HL-60/S4 treated with phorbol 12-myristate 13-acetate at 8.2 ng/mL for 4 days and 3 days (cell line): Measurements from ENCODE around the gene CALHM5.

Experiments
- in situ Hi-C: fragments of 300-500 bp; cut with MboI; formaldehyde crosslinking; loops from 2 replicates; pipeline ENCODE4 v1.15.0; 2022; ENCODE audit warnings: low sequenced_read_pairs

CALHM5 gene

GRCh38 chr6:116507324-116507723, 4.1 kb upstream of the CALHM5 start:
- in situ Hi-C loops = no loop called here

GRCh38 chr6:116508527-116508926, 2.9 kb upstream of the CALHM5 start:
- in situ Hi-C loops = no loop called here

GRCh38 chr6:116512111-116512559, 696 bp downstream of the CALHM5 start:
- in situ Hi-C loops = no loop called here

GRCh38 chr6:116512734-116513133, 1.3 kb downstream of the CALHM5 start:
- in situ Hi-C loops = no loop called here

- in situ Hi-C loops = no loop called here
Measured at GRCh38 chr6:116513224-116513875, 1.9 kb downstream of the CALHM5 start.

- in situ Hi-C loops = no loop called here
Measured at GRCh38 chr6:116514111-116514510, 2.7 kb downstream of the CALHM5 start.

- in situ Hi-C loops = no loop called here
Measured at GRCh38 chr6:116515141-116515540, 3.7 kb downstream of the CALHM5 start.

GRCh38 chr6:116518621-116519368, 7.4 kb downstream of the CALHM5 start:
- in situ Hi-C loops = no loop called here

GRCh38 chr6:116522896-116523295, 11.5 kb downstream of the CALHM5 start:
- in situ Hi-C loops = no loop called here

- in situ Hi-C loops = no loop called here
Measured at GRCh38 chr6:116524236-116524635, 12.8 kb downstream of the CALHM5 start.

- in situ Hi-C loops = no loop called here
Measured at GRCh38 chr6:116528133-116528532, 16.7 kb downstream of the CALHM5 start.

- in situ Hi-C loops = no loop called here
Measured at GRCh38 chr6:116528780-116529179, 17.3 kb downstream of the CALHM5 start.

GRCh38 chr6:116529466-116530290, 18.2 kb downstream of the CALHM5 start:
- in situ Hi-C loops = no loop called here

- in situ Hi-C loops = no loop called here
Measured at GRCh38 chr6:116530436-116530835, 19.0 kb downstream of the CALHM5 start.

GRCh38 chr6:116531675-116532570, 20.5 kb downstream of the CALHM5 start:
- in situ Hi-C loops = no loop called here

GRCh38 chr6:116533233-116533957, 22.0 kb downstream of the CALHM5 start:
- in situ Hi-C loops = no loop called here

- in situ Hi-C loops = no loop called here
Measured at GRCh38 chr6:116535109-116535508, 23.7 kb downstream of the CALHM5 start.

- in situ Hi-C loops = no loop called here
Measured at GRCh38 chr6:116536216-116536621, 24.8 kb downstream of the CALHM5 start.

GRCh38 chr6:116542426-116542825, 31.0 kb downstream of the CALHM5 start:
- in situ Hi-C loops = no loop called here

- in situ Hi-C loops = no loop called here
Measured at GRCh38 chr6:116543149-116543548, 31.7 kb downstream of the CALHM5 start.
